ENCODE measurements around the gene NGFR. TPM values are rescaled to one million over a fixed set of nuclear protein-coding genes. Genes with fewer than 3 reads are reported as not detected.
"Not testable (repeated sequence)": the region's sequence is repeated elsewhere in the genome, so short reads cannot be mapped to it uniquely, and the experiment has no call there.

The NGFR gene
- total RNA-seq, 2 donors from 2014 or later, result 0.11 to 0.50 TPM

DNA sequence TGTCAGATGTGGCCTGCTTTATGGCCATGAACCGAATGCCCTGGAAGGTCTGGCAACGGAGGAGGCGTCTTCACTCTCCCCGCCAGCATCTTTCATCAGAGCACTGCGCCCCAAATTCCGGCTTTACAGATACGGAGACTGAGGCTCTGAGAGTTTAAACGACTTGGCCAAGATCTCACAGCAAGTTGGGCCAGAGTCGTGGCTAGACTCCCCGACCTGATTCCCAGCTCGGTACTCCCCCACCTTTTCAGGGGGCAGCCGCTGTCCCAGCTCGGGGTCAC, 1.7 kb downstream of the NGFR start:
- ATAC-seq (replicated peaks), result no peak
- H3K27me3 Mint-ChIP-seq, result peaks cover 32% of the 10 kb centered on the region

DNA sequence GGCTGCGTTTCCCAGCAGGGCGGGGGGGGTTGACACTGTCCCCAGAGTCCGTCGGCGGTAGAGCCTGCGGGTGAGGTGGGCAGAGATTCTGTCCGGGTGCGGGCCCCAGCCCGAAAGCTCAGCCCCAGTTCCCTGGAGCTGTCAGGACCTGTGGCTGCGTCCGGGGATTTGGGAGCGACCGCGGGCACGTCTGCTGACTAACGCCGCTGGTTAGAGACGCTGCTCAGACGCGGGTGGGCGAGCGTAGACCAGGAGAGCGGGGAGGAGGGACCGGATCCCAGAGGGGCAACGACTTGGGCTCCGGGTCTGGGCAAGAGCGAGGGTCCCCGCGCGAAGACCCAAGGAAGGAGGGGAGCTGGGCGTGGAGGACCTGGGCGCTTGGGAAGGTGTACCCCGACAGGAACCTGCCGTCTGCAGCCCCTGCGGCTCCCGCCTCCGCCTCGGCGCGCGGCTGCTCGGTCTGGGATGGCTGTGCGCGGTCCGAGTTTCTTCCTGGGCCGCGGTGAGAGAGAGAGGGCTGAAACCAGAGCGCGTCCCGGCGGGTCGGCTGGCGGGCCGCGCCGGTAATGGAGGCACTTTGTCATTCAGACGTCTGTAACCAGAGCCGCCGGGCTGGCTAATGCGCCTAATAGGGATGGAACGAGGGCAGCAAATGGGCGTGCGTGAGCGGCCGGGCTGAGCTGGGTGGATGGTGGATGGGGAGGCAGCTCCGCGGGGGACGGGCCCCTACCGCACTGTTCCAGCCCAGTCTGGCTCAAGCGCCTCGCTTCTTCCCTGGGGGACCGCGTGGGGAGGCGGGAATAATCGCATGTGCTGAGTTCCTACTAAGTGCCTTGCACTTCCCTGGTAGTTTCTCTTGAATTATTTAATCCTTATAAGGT, 2.3 kb downstream of the NGFR start:
- Mint-ChIP-seq H3K4me1 (no peaks in the 10 kb centered on the region), H3K4me3 (peak overlapping the region; percentile 74), H3K27me3 (peaks cover 36% of the 10 kb centered on the region), H3K9me3 (no peaks in the 10 kb centered on the region), H3K36me3 (ENCODE audit: low read depth) (no peaks in the 10 kb centered on the region), H3K27ac (no peak overlapping the region)
- no peak for ATAC-seq (replicated peaks)

More for the DNA sequence above, 1.7 kb downstream of the NGFR start:
- H3K27ac Mint-ChIP-seq, result no peak overlapping the region
- peak overlapping the region; percentile 74 for H3K4me3 Mint-ChIP-seq
- no peaks in the 10 kb centered on the region for H3K36me3 Mint-ChIP-seq (ENCODE audit: low read depth)
- no peaks in the 10 kb centered on the region for H3K9me3 Mint-ChIP-seq
- H3K4me1 Mint-ChIP-seq, result no peaks in the 10 kb centered on the region

DNA sequence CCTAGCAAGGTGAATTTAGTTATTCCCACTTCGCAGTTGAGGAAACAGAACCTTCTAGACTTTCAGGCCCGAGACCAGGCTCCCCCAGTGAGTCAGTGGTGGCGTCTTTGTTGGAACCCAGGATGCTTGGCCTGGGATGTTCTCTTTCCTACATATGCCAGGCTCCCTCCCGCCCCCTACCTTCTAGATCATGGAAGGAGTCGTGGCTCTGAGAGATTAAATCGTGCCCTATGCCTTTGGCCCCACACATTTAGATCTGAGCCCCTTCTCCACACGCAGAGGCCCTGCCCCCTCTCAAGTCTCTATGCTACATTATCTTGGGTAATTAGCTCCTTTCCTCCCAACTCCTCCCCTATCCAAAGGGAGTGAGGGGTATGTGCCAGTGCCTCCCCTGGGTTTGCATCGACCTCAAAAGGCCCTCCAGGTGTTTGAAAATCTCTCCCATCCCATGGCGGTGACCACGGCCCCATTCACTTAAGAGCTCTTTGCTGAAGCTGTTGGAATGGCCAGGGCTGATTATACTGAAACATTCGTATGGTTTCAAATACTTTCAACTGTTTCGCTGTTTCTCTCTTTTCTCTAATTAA, 3.0 kb downstream of the NGFR start:
- Mint-ChIP-seq H3K4me3 (peak overlapping the region; percentile 74), H3K4me1 (no peaks in the 10 kb centered on the region), H3K27ac (no peak overlapping the region), H3K36me3 (ENCODE audit: low read depth) (no peaks in the 10 kb centered on the region), H3K27me3 (peaks cover 42% of the 10 kb centered on the region), H3K9me3 (no peaks in the 10 kb centered on the region)
- no peak for ATAC-seq (replicated peaks)

DNA sequence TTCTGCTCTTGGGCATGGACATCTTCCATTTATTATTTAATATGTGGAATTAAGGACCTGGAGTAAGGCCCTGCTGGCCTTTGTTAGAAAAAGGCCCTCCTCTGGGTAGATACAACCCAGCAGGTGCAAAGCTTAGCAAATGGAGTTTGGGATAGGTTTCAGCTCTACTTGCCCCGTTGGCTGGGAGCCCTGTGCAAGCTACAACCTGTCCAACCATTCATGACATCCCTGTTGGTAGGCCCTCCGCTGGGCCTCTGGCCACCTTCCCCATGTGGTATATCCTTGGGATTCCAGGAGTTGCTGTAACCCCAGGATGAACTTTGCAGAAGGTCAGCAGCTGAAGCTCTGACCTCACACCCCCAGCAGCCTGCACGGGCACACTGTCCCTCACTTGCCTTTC, 6.4 kb downstream of the NGFR start:
- H3K27ac Mint-ChIP-seq, result no peak overlapping the region
- no peaks in the 10 kb centered on the region for H3K9me3 Mint-ChIP-seq
- no peak overlapping the region for H3K4me3 Mint-ChIP-seq
- ATAC-seq (replicated peaks), result no peak
- peaks cover 57% of the 10 kb centered on the region for H3K27me3 Mint-ChIP-seq
- no peaks in the 10 kb centered on the region for H3K4me1 Mint-ChIP-seq
- H3K36me3 Mint-ChIP-seq (ENCODE audit: low read depth), result no peaks in the 10 kb centered on the region

DNA sequence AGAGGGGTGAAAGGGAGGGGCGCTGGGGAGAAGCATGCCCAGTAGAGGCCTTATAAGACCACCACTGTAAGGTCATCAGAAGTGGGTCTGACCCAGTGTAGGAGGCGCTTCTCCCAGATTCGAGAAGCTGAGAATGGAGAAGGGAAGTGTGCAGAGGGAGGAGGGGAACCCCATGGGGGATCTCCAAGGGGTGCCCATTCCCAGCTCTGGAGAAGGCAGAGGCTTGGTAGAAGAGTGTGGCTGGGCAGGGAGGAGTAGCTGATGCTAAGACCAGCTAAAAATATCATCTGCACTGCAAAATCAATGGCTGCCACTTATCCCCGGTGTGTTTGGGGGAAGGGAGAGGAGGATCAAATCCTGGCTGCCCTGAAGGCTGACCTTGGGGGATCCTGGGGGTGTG, 7.2 kb downstream of the NGFR start:
- H3K27ac Mint-ChIP-seq, result no peak overlapping the region
- H3K9me3 Mint-ChIP-seq, result no peaks in the 10 kb centered on the region
- H3K4me1 Mint-ChIP-seq, result no peaks in the 10 kb centered on the region
- peaks cover 62% of the 10 kb centered on the region for H3K27me3 Mint-ChIP-seq
- no peak overlapping the region for H3K4me3 Mint-ChIP-seq
- ATAC-seq (replicated peaks), result no peak
- H3K36me3 Mint-ChIP-seq (ENCODE audit: low read depth), result no peaks in the 10 kb centered on the region

DNA sequence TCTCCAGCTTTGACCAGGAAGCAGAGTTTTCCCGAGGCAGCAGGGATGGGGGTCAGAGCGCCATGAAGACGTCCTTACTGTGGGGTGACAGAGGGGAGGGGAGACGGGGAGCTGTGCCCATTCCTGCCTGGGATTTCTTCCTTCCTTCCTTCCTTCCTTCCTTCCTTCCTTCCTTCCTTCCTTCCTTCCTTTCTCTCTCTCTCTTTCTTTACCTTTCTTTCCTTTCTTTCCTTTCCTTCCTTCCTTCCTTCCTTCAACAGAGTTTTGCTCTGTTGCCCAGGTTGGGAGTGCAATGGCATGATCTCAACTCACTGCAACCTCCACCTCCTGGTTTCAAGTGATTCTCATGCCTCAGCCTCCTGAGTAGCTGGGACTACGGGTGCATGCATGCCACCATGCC, 7.6 kb downstream of the NGFR start:
- H3K4me3 Mint-ChIP-seq; H3K36me3 Mint-ChIP-seq (ENCODE audit: low read depth); H3K9me3 Mint-ChIP-seq; H3K27ac Mint-ChIP-seq; ATAC-seq (replicated peaks); H3K4me1 Mint-ChIP-seq: not testable (repeated sequence)
- H3K27me3 Mint-ChIP-seq, result peaks cover 62% of the 10 kb centered on the region

DNA sequence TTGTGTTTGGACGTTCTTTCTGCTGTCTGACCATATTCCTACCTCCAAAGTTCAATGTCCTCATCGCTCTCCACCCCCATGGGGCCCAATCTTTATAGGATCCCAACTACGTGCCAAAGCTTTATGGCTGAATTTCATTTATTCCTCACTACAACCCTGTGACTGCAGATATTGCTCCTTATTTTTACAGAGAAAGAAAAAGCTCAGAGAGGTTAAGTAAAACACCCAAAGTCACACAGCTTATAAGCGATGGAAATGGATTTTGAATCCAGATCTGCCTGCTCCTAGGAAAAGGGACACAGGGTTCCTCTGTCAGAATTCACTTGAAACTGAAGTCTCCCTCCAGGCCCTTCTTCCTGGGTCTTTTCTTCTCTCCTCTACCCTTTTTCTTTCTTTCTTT, 9.3 kb downstream of the NGFR start:
- Mint-ChIP-seq H3K4me1 (no peaks in the 10 kb centered on the region), H3K36me3 (ENCODE audit: low read depth) (no peaks in the 10 kb centered on the region), H3K27ac (no peak overlapping the region), H3K9me3 (no peaks in the 10 kb centered on the region), H3K4me3 (no peak overlapping the region), H3K27me3 (peaks cover 49% of the 10 kb centered on the region)
- ATAC-seq (replicated peaks), result no peak

DNA sequence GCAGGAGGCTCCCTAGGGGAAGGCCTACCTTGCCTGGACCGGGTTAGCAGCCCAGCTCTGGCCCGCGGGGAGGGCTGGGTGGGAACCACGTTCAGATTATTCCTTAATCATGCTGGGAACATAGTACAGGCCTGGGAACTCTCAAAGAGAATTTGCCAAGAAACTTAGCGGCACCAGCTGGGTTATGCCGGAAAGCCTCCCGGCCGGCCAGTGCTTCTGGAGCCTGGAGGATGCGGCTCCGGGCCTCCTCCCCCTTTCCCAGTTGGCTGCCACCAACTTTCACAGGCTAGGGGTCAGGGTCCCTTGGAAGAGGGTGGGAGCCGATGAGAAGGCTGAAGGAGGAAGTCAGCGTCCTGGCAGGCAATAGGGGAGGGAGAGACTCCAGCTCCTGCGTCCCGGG, 10.8 kb downstream of the NGFR start:
- no peak overlapping the region for H3K4me3 Mint-ChIP-seq
- peaks cover 41% of the 10 kb centered on the region for H3K27me3 Mint-ChIP-seq
- no peaks in the 10 kb centered on the region for H3K36me3 Mint-ChIP-seq (ENCODE audit: low read depth)
- no peaks in the 10 kb centered on the region for H3K4me1 Mint-ChIP-seq
- ATAC-seq (replicated peaks), result no peak
- H3K9me3 Mint-ChIP-seq, result no peaks in the 10 kb centered on the region
- H3K27ac Mint-ChIP-seq, result no peak overlapping the region

DNA sequence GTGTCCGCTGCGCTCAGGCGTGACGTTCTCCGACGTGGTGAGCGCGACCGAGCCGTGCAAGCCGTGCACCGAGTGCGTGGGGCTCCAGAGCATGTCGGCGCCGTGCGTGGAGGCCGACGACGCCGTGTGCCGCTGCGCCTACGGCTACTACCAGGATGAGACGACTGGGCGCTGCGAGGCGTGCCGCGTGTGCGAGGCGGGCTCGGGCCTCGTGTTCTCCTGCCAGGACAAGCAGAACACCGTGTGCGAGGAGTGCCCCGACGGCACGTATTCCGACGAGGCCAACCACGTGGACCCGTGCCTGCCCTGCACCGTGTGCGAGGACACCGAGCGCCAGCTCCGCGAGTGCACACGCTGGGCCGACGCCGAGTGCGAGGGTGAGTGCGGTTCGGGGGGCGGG, 11.2 kb downstream of the NGFR start:
- no peaks in the 10 kb centered on the region for H3K36me3 Mint-ChIP-seq (ENCODE audit: low read depth)

DNA sequence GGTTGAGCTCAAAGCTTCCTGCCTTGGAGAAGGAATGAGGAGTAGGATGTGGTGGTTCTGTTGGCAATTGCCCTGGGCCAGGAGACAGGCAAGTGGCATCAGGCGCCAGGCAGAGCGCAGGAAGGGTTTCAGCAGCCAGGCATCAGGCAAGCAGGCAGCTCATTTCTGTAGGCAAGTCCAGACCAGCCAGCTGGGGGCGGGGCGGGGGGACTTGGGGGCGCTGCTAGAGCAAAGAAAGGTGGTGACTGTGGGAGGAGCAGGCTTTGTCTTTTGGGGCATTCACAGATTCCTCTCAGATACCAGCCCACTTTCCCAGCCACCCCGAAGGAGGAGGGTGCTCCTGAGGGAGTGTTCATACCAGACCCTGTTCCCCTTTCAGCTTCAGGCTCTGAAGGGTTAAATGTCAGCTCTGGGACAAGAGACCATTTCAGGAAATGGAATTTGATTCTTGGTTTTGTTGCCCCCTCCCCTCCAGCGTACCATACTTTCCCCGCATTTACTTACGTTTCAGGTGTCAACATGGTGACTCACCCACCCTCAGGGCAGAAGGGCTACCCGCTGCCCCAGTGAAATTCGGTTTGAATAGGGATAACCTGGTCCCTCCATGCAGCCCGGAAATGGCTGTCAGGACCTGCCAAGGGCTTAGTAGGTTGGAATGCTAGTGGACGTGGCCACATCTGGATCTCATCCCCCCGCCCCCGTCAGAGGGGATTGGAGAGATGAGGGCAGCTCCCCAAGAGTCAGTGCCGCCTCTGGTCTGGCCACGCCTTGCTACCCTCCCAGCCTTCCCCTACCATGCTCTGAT, 13.2 kb downstream of the NGFR start:
- Mint-ChIP-seq H3K4me3 (no peak overlapping the region), H3K27ac (no peak overlapping the region), H3K9me3 (no peaks in the 10 kb centered on the region), H3K4me1 (no peaks in the 10 kb centered on the region), H3K36me3 (ENCODE audit: low read depth) (no peaks in the 10 kb centered on the region), H3K27me3 (peaks cover 33% of the 10 kb centered on the region)
- no peak for ATAC-seq (replicated peaks)

More for the DNA sequence above, 11.2 kb downstream of the NGFR start:
- Mint-ChIP-seq H3K27ac (no peak overlapping the region), H3K9me3 (no peaks in the 10 kb centered on the region), H3K4me3 (no peak overlapping the region), H3K27me3 (peaks cover 45% of the 10 kb centered on the region), H3K4me1 (no peaks in the 10 kb centered on the region)
- ATAC-seq (replicated peaks), result no peak

DNA sequence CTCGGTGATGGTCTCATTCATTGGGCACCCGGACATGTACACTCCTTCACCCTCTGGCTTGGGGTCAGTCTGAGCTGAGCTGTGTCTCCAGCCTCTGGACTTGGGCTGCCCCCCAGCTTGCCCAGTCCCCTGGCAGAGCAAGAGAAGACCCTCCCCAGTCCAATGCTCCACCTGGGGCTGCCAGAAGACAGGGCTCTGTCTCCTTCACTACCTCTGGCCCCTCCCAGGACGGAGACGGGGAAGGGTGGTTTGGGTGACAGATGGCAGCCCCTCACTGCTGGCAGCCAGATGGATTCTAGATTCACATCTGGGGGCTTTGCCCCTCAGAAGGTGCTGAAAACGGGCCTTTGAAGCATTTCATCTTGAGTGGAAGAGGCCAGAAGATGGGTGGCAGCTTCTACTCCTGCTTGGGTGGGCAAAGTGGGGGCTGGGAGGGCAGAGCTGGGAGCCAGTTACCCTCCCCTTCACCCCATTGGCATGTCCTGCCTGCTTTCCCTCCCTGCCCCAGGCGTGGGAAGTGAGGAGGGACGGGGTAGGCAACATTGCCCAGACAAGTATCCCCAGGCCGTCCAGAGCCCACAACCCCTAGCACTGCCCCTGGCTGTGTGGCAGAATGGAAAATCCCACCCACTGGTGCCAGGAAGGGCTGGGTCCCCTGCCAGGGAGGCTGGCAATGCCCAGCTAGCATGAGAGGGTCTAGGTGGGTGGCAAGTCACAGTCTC, 13.9 kb downstream of the NGFR start:
- no peaks in the 10 kb centered on the region for H3K9me3 Mint-ChIP-seq
- H3K36me3 Mint-ChIP-seq (ENCODE audit: low read depth), result no peaks in the 10 kb centered on the region
- no peaks in the 10 kb centered on the region for H3K4me1 Mint-ChIP-seq
- no peak overlapping the region for H3K27ac Mint-ChIP-seq
- no peak overlapping the region for H3K4me3 Mint-ChIP-seq
- no peak for ATAC-seq (replicated peaks)
- H3K27me3 Mint-ChIP-seq, result peaks cover 26% of the 10 kb centered on the region

DNA sequence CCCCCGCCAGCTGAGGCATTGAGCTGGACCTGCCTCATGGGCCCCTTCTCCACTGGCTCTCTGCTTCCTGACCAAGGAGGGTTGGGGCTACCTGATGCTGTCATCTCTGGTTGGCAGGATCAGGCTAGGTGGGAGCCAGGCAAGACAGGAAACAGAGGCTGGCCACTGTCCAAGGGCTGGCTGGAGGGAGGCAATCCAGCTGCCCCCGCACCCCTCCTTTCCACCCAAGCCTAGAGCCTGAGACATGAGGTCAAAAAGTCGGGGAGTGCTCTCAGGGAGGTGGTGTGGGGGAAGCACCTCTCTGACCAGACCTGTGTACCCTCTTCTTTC, 14.5 kb downstream of the NGFR start:
- no peak overlapping the region for H3K4me3 Mint-ChIP-seq
- H3K27ac Mint-ChIP-seq, result no peak overlapping the region
- no peaks in the 10 kb centered on the region for H3K9me3 Mint-ChIP-seq
- no peaks in the 10 kb centered on the region for H3K4me1 Mint-ChIP-seq
- ATAC-seq (replicated peaks), result no peak
- H3K36me3 Mint-ChIP-seq (ENCODE audit: low read depth), result no peaks in the 10 kb centered on the region
- H3K27me3 Mint-ChIP-seq, result peaks cover 21% of the 10 kb centered on the region

DNA sequence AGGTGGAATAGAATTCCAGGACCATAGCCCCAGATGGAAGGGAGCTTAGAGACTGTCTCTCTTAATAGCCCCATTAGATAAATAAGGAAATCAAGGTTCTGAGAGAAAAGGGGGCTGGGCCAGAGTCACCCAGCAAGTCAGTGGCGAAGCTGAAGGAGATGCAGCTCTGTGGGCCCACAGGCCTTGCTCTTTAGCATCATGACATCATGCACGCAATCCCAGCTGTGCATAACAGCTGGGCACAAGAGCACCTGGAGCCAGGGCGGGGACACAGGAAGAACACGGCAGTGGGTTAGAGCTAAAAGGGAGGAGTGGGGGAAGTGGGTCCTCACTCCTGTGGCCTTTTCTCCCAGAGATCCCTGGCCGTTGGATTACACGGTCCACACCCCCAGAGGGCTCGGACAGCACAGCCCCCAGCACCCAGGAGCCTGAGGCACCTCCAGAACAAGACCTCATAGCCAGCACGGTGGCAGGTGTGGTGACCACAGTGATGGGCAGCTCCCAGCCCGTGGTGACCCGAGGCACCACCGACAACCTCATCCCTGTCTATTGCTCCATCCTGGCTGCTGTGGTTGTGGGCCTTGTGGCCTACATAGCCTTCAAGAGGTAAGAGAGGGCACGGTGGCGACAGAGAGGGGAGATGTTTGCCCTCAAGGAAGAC, 15.1 kb downstream of the NGFR start:
- no peak for ATAC-seq (replicated peaks)
- no peaks in the 10 kb centered on the region for H3K36me3 Mint-ChIP-seq (ENCODE audit: low read depth)
- no peak overlapping the region for H3K27ac Mint-ChIP-seq
- no peak overlapping the region for H3K4me3 Mint-ChIP-seq
- H3K4me1 Mint-ChIP-seq, result no peaks in the 10 kb centered on the region
- H3K27me3 Mint-ChIP-seq, result peaks cover 18% of the 10 kb centered on the region
- no peaks in the 10 kb centered on the region for H3K9me3 Mint-ChIP-seq

DNA sequence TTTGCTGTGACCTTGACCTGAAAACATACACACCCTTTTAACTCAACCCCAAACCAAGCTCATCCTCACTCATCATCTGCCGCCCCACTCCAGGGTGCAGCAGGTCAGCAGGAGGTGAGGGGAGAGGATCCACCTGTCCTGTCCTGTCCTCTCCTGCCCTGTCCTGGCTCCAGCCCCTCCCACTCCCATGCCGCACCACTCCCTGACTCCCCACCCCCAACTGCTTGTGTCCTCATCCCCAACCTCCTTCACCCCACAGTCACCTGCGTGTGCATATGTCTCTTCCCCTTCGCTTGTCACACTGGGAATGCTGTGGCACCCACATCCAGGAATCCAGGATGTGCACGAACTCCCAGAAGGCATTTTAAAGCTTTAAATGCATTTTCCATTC, 15.6 kb downstream of the NGFR start:
- H3K4me1 Mint-ChIP-seq, result no peaks in the 10 kb centered on the region
- no peak overlapping the region for H3K27ac Mint-ChIP-seq
- no peaks in the 10 kb centered on the region for H3K36me3 Mint-ChIP-seq (ENCODE audit: low read depth)
- H3K4me3 Mint-ChIP-seq, result no peak overlapping the region
- H3K27me3 Mint-ChIP-seq, result peaks cover 15% of the 10 kb centered on the region
- ATAC-seq (replicated peaks), result no peak
- H3K9me3 Mint-ChIP-seq, result no peaks in the 10 kb centered on the region
